ENCODE results near the gene SEMA3D.
A peak's percentile ranks its signal among the peaks of the same experiment; 100 is the strongest.

Gene SEMA3D

GRCh38 chr7:85070967-85071628 lies 115.8 kb downstream of the SEMA3D start:
- no peak for FAIRE-seq

DNA sequence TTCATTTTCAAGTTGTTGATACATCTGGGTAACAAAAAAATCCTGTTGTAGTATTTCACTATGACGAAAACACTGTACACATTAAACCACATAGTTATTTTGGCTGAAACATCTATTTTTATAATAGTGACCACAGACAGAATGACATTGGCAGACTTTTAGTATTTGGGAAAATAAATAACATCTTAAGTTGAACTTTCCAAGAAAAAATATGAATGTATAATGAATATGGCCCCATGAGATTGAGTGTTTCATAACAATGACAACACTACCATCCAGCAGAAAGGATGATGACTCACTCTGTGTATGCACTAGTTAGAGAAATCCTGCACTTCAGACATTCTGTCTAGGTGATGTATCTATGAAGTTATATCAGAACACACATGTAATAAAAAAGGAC lies 118.1 kb downstream of the SEMA3D start:
- FAIRE-seq: no peak

DNA sequence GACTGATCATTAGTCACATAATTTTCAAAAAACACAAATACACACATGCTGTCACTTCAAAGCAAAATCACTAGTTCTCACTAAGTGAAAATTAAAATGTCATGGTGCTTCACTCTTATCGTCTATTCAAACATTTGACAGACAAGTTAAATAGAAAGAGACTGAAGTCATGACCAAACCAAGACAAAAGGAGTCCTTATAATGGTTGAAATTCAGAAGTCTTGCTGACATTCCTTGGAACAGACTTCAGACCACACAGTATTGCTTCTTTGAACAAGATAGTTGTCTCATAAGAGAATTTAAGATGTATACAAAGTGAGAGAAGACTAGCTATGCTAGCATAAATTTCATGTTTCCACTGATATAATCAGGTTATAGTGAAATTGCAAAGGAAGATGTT lies 119.5 kb downstream of the SEMA3D start:
- FAIRE-seq: no peak

DNA sequence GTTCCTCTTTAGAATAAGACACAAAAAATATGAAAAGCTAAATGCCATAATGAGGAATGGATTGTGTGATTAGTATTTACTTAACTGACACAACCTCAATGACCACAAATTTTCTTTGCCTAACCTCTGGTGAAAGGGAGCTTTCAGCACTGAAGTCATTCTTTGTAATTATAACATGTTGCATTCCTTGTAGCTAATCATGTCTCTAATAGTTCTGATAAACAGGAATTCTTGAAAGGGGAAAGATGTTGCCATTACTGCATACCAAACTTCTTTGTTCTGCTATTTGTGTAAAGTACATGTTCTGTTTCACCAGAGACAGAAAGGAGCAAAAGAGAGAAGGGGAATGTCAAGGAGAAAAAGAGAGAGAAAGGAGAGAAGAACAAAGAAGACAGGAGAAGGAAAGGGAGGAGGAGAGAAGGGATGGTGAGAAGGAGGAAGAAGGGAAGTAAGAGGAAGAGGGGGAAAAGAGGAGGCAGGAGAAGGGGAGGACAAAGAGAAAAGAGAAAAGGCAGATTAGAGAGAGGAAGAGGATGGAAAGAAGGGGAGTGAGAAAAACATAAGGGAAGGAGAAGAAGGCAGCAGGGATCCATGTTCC lies 120.9 kb downstream of the SEMA3D start:
- no peak for FAIRE-seq

GRCh38 chr7:85065306-85065705 lies 121.5 kb downstream of the SEMA3D start:
- FAIRE-seq: no peak

DNA sequence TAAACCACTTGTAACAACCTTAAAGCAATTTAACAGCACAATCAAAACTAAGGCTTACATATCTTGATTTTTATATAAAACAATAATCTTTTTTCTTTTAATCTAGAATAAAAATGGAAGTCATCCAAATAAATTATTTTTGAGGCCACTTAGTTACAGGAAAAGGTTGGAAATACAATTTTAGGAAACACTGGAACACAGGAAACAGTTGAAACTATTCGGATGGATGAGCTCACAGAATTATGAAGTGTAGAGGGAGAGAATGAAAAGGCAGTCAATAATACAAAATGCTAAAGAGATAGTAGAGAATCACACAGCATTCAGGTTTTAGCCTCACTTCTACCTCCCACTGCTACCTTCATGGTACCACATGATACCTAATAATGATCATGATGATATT lies 124.2 kb downstream of the SEMA3D start:
- no peak for FAIRE-seq

- FAIRE-seq: no peak
Measured at GRCh38 chr7:85061456-85061855, 125.4 kb downstream of the SEMA3D start.

GRCh38 chr7:85060696-85061095 lies 126.2 kb downstream of the SEMA3D start:
- FAIRE-seq: no peak

- FAIRE-seq: no peak
Measured at GRCh38 chr7:85055906-85056305, 130.9 kb downstream of the SEMA3D start.

GRCh38 chr7:85055196-85055595 lies 131.7 kb downstream of the SEMA3D start:
- FAIRE-seq: no peak

DNA sequence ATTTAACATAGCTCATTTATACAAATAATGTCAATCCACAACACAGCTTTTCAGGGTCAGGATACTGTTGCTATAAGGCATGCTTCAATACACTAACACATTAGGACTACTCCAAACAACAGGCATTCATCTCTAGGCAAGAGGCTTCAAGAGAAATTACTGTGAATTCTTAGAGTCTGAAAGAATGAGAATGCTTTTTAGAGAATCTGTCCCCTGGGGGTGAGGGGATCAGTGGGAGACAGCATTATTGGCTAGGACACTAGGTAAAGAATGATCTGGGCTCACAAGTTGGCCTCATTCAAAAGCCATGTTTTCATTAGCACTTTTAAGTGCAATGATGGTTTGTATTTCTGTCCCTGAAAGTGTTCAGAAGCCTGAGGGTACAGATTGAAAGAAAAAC lies 132.6 kb downstream of the SEMA3D start:
- no peak for FAIRE-seq

- FAIRE-seq: no peak
Measured at GRCh38 chr7:85052894-85053293, 134.0 kb downstream of the SEMA3D start.

DNA sequence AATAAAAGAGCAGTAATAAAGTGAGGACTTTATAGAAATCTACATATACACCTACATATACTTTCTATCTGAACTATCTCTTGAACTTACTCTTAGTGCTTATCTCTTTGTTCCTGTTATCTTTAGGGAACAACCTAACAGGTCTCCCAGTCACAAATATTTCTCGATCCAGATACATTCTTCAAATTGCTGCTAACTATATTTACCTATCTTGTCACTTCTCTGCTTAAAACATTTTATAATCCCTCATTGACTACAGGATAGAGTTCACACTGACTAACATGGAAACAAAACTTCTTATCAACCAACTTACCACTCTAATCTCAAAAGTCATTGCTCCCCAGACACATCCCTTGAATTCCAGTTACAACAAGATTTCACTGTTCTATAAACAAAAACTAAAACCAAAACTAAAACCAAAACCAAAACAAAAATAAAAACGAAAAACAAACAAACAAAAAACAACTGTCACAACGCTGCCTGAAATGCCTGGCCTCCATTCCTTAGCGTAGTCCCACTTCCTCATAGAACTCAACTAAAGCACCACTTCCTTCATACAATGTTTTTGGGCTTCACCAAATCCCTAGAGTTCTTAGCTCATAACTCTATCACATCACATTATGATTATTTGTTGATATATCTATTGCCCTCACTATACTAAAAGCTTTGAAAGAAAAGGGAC lies 134.7 kb downstream of the SEMA3D start:
- FAIRE-seq: no peak

DNA sequence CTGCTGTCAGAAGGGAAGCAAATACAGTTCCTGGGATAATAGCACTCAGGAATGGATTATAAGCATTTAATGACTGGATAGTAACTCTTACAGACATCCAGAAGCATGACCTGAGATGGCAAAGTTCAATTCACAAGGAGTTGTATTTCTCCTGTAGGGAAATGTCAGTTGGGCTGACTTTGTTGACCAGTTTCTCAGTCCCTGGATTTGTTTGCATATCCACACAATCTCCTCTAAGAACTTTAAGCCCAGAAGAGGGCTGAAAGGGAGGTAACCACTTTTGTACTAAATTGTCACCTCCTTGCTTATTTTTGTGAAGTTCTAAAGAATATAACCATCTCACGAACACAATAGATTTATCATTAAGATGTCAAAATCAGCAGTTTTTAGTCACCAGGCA lies 140.3 kb downstream of the SEMA3D start:
- FAIRE-seq: no peak

DNA sequence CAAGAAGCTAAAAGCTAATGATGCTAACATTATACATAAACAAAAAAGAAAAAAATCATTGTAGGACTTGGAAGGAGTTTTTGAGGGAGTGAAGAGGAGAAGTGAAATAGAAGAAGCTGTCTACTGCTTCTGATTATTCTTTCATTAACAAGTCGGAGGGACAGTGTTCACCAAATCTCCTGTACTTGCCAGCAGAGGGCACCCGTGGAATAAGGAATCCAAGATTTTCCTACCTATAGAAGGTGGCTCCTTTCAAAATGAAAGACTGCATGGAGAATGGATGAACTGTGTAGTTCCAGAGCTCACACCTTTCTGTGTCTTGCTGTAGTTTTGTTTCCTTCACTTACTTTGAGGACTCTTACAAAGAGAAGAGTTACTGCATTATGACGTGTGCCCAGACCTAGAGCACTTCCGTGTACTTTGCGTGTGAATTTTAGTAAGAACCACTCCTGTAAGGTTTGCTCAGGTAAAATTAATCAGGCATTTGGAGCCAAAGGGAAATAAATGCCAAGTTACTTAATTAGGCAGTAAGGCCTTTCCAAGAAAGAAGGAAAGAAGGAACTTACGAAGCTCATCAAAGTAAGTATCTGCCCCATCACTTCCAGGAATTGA lies 145.1 kb downstream of the SEMA3D start:
- FAIRE-seq: peak; percentile 74

- FAIRE-seq: no peak
Measured at GRCh38 chr7:85039196-85039923, 147.5 kb downstream of the SEMA3D start.

GRCh38 chr7:85038466-85038865 lies 148.4 kb downstream of the SEMA3D start:
- no peak for FAIRE-seq

DNA sequence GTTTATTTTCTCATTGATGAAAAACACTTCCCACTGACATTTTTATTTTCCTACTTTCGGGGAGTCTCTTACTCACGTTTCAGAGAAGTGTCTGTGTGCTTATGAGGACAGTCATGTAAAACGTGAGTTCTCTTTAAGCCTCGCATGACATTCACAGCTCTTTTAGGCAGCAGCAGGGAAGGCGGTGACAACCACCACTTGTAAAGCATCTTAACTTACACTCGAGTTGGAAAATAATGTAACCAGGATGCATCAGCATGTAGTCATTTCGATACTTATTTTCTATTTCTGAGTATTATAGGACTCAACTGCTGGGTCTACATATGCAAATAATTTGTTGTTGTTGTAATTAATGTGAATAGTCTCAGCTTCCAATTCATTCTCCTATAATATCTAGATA lies 153.6 kb downstream of the SEMA3D start:
- no peak for FAIRE-seq

GRCh38 chr7:85031475-85031874 lies 155.4 kb downstream of the SEMA3D start:
- no peak for FAIRE-seq

- FAIRE-seq: peak; percentile 85
Measured at GRCh38 chr7:85030893-85031292, 156.0 kb downstream of the SEMA3D start.

DNA sequence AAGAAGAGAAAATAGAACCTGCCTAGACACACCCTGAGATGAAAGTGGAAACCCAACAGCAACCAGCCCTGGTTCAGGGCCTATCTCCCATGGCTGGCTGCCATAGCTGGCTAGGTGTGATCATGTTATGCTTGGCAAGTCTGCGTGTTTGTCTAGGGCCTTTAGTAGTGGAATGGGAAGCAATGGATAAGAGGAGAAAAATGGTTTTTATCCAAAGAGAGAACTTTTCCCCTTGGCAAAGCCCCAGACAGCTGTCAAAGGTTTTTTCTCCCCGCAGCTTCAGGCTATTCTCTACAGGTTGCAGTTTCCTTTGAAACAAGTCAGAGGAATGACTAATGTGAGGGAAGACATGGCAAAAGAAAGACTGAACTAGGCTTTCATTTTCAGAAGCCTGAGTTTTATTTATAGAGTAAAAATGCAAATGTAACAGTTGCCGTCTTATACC lies 161.5 kb downstream of the SEMA3D start:
- no peak for FAIRE-seq

DNA sequence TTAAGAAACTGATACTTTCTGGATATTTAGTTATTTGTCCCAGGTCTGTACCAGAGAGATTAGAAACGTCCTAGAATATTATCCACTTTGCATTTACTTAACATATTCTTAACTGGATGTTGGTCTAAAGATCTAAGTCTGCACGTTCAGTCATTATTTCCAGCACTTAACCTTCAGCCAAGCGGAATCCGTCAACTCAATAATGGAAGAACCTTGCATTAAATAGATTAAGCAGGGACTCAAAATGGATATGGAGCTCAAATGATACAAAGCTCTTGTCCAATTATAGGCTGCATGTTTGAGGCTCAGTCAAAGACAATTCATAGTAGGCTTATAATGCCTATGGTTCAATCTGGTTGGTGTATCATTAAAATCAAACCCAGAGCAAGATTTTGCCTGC lies 162.9 kb downstream of the SEMA3D start:
- FAIRE-seq: no peak

GRCh38 chr7:85023066-85023712 lies 163.7 kb downstream of the SEMA3D start:
- FAIRE-seq: peak; percentile 97

Data from A204.1 (cell line).